ENCODE measurements around the gene IL26.

DNA sequence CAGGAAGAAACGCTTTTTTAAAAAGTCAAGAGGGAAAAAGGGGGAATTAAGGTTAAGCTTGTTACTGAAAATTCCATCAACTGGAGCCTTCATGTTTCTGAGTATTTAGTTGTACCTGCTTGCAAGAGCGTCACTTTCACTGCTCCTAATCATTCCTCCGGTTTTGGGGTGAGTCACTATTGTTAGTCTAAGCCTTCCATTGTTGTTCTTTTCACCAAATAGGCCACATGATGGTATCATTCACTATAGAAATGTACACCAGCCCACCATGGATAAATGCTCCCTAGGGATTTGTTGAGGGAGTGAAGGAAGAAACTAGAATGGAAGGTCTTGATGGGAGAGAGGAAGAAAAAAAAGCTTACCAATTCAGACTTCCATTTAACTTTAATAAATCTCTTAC is 24.8 kb upstream of the IL26 start:
- TF ChIP-seq, protein P1, sequence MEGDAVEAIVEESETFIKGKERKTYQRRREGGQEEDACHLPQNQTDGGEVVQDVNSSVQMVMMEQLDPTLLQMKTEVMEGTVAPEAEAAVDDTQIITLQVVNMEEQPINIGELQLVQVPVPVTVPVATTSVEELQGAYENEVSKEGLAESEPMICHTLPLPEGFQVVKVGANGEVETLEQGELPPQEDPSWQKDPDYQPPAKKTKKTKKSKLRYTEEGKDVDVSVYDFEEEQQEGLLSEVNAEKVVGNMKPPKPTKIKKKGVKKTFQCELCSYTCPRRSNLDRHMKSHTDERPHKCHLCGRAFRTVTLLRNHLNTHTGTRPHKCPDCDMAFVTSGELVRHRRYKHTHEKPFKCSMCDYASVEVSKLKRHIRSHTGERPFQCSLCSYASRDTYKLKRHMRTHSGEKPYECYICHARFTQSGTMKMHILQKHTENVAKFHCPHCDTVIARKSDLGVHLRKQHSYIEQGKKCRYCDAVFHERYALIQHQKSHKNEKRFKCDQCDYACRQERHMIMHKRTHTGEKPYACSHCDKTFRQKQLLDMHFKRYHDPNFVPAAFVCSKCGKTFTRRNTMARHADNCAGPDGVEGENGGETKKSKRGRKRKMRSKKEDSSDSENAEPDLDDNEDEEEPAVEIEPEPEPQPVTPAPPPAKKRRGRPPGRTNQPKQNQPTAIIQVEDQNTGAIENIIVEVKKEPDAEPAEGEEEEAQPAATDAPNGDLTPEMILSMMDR (IDR thresholded peaks at IDR 0.05; ENCODE audit: low read depth, low read length), result no peak
- TF ChIP-seq, protein P2, sequence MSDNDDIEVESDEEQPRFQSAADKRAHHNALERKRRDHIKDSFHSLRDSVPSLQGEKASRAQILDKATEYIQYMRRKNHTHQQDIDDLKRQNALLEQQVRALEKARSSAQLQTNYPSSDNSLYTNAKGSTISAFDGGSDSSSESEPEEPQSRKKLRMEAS (IDR thresholded peaks at IDR 0.05; ENCODE audit: low read depth, low read length), result no peak
- no peak for TF ChIP-seq POLR2A (IDR thresholded peaks at IDR 0.05; ENCODE audit: extremely low read depth, insufficient read length)
- TF ChIP-seq MYC (IDR thresholded peaks at IDR 0.05; ENCODE audit: low read depth, low read length), result no peak
